T-helper 22 cell (primary cell): ENCODE results near the gene TBXT.

Experiments used
- DNase-seq: peaks from one replicate; pipeline ENCODE4 v3.0.0-alpha.2; 2020; ENCODE audit warnings: low read depth

The TBXT gene

DNA sequence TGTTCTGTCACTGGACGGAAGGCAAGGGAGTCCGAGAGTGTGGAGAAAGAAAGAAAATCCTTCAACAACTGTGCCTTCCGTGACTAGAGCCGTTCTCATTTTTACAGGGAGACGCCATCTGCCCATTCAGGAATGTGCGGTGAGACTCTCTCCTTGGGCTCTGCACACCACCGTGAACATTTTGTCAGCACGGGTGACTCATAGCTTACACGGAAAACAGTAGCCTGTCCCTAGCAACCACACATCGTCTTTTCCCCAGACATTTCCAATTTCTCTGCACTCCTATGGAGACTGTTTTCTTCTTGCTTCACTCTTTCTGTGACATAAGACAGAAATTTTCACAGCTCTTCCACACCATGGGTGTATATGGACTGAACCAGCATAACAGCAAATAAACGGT is 55.1 kb downstream of the TBXT start:
- DNase-seq: no peak

DNA sequence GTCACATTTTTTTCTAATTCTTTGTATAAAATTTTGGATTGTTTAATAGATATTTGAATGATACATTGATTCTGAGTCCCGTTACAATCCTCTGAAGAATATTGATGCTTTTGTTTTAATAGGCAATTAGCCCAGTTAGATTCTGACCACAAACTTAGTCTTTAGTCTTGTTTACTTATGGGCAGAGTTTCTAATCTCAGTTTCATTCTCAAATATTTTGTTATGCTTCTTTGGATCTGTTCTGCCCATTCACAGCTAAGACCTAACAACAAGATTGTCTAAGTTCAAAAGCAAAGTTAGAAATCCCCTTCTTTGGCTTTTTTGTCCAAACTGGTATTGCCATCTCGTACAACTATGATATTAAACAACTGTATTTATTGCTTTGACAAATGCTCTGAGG is 58.0 kb downstream of the TBXT start:
- DNase-seq: no peak
